Activated CD4-positive, alpha-beta T cell treated with anti-CD3 and anti-CD28 coated beads for 4 hours (primary cell): ENCODE results near the gene GCH1.
"Not testable (repeated sequence)": the region's sequence is repeated elsewhere in the genome, so short reads cannot be mapped to it uniquely, and the experiment has no call there.

ENCODE experiments used
- DNase-seq, 2 donors: peaks; one replicate each; pipeline ENCODE4 v3.0.0-alpha.2; 2020

The GCH1 gene, protein sequence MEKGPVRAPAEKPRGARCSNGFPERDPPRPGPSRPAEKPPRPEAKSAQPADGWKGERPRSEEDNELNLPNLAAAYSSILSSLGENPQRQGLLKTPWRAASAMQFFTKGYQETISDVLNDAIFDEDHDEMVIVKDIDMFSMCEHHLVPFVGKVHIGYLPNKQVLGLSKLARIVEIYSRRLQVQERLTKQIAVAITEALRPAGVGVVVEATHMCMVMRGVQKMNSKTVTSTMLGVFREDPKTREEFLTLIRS

DNA sequence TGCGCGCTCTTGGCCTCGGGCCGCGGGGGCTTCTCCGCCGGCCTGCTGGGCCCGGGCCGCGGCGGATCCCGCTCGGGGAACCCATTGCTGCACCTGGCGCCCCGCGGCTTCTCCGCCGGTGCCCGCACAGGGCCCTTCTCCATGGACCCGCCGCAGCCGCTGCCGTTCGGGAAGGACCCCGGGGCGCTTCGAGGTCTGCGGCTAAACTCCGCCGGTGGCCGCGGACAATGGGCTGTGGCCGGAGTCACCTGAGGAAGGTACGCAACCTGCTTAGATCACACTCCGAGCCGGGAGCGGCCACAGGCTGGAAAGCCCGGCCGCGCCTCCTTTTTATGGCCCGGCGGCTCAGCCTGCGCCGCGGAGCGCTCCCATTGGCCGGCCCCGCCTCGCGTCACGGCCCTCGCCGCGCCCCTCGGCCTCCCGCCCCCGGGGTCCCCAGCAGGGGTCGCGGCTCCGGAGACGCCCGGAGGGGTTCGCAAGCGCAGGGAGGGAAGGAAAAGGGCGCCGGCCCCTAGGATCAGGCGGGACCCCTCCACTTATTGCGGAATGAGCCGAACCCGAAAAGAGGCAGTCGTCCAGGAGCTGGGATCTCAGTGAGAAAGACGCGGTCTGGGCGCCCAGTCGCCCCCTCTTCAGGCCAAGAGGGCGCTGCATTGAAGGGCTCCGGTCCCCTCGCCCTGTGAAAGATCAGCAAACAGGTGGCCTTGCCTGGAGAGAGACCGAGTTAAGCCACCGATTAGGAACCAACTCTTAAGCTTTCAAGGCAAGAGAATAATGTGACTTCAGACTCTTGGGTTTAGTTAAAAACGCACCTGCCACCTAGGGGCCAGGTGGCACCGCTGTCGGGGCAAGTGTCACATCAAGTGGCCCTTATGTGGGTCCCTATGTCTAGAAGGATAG lies at the start of gene GCH1:
Gene GCH1 (minus strand): TSS at position 306 of the 900 bp plus-strand sequence. CDS start 163 bp downstream, at position 143.
- DNase-seq: peak; percentile 69 to 78

DNA sequence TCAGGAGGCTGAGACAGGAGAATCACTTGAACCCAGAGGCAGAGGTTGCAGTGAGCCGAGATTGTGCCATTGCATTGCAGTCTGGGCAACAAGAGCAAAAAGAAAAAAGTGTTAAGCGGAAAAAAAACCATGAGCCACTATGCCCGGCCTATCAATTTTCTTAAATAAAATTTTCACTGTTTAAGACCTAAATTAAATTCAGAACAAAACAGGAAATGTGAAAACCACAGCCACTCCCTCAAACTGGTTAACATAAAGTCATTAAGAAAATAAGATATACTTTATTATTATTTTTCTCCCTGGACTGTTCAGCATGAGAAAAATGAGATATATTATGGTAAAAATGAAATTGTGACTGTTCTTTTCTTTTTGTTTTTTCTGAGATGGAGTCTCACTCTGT lies 44.6 kb upstream of the GCH1 start:
- no peak for DNase-seq

DNA sequence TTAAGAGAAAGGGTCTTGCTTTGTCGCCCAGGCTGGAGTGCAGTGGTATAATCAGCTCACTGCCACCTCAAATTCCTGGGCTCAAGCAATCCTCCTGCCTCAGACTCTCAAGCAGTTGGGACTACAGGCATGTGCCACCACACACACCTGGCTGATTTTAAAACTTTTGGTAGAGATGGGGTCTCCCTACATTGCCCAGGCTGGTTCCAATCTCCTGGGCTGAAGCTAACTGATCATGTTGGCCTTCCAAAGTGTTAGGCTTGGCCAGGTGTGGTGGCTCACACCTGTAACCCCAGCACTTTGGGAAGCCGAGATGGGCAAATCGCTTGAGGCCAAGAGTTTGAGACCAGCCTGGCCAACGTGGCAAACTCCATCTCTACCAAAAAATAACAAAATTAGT lies 43.9 kb upstream of the GCH1 start:
- no peak for DNase-seq

DNA sequence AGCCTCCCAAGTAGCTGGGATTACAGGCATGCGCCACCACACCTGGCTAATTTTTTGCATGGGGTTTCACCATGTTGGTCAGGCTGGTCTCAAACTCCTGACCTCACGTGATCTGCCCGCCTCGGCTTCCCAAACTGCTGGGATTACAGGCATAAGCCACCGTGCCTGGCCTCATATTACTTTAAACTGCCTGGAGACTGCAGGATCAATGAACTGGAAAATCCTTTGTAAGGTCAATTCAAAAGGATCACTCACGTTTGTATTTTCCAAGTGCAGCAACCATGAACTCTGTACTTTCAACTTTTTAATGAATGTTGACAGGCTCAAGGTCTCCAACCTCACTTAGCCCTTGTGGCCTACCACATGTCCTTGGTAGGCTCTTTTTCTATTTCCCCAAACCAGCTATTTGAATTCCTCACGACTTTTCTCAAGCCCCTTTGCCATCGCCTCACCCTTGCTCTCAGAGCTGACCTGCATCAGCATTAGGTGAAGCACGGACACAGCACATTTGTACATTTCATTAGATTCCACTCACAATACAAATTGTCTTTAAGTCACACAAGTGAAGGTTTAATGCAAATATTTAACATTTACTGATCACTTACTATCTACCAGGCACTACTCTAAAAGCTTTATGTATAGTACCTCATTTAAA lies 42.2 kb upstream of the GCH1 start:
- DNase-seq: no peak

DNA sequence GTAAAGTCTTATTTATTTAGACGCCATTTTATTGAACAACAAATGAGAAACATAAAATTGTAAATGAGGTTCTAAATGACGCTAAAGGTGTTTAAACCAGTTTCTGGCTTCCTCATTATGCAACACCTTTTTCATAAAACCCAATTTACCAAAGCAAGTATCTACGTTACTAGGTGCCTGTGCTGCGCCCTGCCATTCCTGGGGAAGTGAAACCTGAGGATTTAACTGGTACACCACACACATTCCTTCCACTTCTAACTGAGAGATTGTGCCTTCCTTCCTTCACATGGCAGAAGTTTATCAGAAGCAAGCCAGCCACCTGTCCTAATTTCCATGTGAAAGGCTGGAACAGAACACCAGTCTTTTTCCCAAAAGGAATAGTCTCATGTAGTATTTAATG lies 40.3 kb upstream of the GCH1 start:
- DNase-seq: no peak

DNA sequence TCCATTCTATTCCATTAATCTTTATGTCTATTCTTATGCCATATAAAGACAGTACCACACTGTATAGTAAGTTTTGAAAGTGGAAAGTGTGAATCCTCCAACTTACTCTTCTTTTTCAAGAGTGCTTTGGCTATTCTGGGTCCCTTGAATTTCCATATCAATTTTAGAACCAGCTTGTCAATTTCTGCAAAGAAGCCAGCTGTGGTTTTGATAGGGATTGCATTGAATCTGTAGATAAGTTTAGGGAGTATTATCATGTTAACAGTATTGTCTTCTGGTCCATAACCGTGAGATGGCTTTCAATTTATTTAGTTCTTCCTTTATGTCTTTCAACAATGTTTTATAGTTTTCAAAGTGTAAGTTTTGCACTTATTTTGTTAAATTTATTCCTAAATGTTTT lies 34.2 kb upstream of the GCH1 start:
- no peak for DNase-seq

DNA sequence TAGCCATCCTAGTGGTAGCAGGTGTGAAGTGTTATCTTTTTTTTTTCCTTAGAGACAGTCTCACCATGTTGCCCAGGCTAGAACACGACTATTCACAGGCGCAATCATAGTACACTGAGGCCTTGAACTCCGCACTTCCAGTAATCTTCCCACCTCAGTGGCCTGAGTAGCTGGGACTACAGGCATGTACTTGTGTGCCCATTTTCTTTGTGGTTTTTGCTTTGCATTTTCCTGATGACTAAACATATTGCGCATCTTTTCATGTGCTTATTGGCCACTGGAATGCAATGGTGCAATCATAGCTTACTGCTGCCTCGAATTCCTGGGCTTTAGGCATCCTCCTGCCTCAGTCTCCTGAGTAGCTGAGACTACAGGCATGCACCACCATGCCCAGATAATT lies 33.3 kb upstream of the GCH1 start:
- DNase-seq: no peak

DNA sequence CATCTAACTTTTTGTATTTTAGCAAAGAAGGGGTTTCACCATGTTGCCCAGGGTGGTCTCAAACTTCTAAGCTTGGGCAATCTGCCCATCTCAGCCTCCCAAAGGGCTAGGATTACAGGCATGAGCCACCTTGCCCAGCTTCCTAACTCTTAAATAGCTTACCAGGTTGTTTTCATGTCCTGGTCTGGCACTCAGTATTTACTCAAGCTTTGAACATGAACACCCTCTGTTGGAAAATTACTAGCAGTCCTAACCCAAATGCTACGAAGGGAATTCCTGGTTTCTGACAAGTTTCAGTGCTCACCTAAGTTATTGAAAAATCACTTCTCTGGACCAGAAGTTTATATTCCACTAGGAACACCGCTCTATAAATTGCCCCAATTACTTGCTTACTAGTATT lies 32.5 kb upstream of the GCH1 start:
- DNase-seq: no peak

DNA sequence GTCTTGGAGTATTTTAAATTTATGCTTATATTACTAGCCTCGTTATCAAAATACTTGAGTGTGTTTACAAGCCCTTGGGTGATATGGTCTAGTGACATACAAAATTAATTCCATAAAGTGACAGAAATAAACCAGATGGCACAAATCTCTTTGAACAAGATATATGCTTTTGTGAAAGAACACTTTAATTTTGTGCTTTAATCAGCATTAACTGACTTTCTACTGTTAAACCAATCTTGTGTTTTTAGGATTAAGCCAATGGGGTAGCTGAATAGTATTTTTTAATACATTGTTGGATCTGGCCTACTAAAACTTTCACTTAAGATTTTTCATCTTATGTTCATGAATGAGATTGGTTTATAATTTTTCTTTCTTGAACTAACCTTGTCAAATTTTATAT lies 30.4 kb upstream of the GCH1 start:
- DNase-seq: no peak

DNA sequence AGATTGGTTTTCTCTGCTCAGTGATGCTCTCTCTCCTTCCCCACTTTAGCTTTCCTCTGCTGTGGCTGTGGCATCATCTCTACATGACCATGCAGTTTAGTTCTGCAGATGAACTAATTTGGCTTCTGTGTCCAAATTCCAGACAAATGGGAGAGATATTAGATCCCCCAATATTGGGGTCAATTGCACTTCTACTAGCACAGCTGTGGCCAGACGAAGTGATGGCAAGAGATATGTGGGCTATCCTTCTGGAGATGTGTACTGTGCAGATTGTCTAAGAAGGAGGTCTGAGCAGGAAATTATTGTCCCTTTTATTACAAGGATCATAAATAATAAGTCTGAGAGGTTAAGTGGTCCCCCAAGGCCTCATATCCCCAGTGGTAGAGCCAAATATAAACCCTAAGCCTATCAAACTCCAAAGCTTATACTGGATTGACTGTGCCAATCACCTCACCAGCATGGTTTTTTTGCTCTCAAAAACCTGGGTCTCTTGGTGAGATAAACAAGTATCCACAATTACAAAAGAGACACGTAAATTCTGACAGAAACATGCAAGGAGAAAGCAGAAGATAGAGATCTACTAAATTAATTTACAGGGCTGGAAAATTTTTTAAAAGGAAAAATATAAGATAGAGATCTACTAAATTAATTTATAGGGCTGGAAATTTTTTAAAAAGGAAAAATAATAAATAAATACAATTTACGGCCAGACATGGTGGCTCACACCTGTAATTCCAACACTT lies 29.1 kb upstream of the GCH1 start:
- no peak for DNase-seq

DNA sequence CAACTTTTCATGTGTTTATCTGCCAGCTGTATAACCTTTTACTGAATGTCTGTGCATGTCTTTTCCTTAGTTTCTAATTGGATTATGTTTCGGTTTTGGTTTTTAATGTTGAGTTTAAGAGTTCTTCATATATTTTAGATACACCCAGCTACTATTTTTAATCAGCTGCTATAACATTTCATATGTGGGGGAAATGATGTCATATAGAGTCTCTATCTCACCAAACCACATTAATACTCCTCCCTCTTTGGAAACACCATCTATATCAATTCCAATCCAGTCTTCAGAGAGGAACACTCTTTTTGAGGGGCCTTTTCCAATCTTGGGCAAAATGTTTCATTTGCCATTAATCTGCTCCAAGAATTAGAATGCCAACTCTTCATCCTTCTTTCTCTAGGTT lies 28.5 kb upstream of the GCH1 start:
- no peak for DNase-seq

DNA sequence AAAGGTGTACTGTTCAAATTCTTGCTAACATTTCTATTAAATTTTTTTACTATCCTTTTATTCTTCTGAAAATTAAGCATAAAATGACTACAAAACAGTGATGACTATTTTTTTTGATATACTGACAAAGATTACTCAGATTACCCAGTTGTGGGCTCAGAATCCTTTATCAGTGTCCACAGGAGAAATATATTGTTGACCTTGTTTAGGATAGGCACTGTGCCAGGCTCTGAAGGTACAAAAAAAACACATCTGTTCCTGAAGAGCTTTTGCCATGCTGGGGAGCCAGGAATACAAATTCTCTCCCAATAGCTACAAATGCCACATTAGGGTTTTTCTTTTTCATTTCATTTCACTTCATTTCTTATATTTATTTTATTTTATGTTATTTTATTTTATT lies 26.9 kb upstream of the GCH1 start:
- DNase-seq: no peak

DNA sequence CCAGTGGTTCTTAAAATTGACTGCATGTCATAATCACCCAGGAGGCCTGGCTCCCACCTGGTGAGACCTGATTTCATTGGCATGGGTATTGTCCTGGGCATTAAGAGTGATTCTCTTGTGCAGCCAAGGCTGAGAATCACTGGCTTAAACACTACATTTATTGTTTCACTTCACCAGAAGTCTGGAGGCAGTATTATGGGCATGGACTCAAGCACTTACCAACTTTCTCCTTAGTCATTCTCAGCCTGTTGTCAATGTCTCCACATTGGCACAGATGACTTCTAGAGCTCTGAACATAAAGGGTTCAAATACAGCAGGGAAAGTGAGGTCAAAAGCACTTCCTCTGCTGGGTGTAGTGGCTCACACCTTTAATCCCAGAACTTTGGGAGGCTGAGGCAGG lies 25.6 kb upstream of the GCH1 start:
- no peak for DNase-seq

DNA sequence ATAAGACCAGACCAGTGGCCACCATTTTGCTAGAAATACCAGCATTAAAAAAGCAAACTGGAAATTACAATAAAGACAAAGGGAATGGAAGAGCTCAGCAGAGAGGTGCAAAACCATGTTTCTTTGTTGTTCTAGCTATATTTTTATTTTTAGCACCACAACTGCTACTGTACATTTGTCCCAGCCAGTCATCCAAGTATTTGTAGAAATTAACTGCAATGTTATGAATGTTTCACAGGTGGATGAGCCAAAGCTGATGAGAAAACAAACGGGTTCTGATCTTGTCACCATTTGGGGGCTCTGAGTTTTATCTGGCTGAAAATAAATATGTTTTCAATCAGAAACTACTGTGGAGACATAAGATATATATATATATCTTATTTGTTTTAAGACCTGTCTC lies 24.9 kb upstream of the GCH1 start:
- DNase-seq: no peak

DNA sequence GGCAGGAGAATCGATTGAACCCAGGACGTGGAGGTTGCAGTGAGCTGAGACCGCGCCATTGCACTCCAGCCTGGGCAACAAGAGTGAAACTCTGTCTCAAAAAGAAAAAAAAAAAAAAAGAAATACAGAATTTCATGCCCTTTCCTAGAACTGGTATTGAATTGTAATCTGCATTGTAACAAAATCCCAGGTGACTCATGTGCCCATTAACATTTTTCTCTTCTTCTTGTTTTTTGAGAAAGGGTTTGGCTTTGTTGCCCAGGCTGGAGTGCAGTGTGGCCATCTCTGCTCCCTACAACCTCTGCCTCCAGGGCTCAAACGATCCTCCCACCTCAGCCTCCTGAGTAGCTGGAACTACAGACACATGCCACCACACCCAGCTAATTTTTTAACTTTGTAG lies 23.9 kb upstream of the GCH1 start:
- not testable (repeated sequence) for DNase-seq

DNA sequence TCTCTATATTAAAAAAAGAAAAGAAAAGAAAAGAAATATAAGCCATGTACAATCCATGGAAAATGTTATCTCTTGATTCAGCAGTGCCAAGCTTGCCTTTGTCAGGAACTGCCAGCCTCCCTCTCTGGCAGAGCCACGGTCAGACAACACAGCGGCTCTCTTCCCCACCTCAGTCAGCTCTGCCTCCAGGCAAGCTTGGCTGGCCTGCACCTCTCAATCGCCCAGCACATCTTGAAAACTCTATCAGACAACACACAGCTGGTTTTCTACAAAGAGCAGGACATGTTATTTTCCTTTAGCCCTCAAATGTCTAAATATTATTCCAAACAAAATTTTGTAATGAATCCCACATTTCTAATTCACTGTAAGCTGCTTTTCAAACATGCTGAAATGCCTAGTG lies 20.0 kb upstream of the GCH1 start:
- no peak for DNase-seq

DNA sequence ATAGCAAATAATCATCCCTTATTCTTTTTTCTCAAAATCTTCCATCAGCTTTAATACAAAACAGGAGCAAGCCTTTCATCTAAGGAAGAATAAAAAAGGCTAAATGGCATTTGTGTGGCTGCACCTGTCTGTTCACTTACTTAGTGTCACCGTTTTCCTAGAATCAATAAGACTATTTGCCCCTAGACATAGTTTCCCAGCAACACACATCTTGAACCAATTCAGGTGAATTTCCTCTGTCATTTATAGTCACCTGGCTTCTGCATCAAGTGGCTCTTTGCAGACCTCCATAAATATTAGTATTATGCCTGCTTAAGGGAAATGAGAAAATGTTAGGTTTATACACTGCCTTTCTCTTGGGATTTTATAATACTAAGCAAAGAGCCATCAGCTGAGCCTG lies 17.4 kb upstream of the GCH1 start:
- no peak for DNase-seq

DNA sequence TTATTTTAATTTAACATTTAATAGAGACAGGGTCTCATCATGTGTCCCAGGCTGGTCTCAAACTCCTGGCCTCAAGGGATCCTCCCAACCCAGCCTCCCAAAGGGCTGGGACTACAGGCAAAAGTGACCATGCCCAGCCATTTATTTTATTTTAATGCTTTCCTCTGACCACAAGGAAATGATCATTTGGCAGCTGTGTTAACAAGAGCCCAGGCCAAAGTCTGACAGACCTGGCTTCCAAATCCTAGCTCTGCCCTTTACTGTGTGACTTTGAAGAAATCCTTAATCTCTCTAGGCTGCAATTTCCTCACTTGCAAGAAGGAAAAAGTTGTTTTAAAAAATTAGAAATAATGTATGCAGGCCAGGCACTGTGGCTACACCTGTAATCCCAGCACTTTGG lies 16.7 kb upstream of the GCH1 start:
- DNase-seq: no peak

DNA sequence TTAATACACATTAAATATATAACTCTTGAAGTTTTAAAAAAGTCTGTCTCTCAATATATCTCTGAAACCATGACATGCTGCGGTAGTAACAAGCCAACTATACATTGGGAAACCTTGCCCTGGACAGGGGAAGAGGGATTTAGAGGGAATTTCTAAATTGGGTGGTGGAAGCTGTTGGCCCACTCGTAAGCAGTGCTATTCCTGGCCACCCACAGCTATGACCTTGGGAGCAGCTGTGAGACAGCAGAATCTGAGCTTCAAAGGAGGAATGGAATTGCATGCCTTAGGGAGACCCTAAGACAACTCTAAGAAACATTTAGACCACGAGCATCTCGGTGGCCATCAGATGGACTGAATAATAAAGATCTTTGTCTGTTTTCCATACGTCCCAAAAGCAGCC lies 15.8 kb upstream of the GCH1 start:
- no peak for DNase-seq

DNA sequence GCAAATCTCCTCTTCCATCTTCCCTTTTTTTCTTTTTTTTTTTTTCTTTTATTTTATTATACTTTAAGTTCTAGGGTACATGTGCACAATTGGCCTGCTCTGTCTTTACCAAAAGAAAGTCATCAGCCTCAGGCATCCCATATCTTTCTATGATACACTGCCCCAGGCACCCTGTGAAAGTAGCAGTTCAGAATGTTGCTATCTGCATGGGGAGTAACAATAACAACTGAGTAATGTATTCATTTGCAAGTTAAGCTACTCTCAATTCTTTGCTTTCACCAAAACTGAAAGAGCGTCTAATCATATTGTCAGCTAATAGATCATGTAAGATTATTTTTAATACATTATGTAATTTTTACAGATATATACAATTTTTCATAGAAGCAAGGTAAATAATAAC lies 13.5 kb upstream of the GCH1 start:
- DNase-seq: no peak

DNA sequence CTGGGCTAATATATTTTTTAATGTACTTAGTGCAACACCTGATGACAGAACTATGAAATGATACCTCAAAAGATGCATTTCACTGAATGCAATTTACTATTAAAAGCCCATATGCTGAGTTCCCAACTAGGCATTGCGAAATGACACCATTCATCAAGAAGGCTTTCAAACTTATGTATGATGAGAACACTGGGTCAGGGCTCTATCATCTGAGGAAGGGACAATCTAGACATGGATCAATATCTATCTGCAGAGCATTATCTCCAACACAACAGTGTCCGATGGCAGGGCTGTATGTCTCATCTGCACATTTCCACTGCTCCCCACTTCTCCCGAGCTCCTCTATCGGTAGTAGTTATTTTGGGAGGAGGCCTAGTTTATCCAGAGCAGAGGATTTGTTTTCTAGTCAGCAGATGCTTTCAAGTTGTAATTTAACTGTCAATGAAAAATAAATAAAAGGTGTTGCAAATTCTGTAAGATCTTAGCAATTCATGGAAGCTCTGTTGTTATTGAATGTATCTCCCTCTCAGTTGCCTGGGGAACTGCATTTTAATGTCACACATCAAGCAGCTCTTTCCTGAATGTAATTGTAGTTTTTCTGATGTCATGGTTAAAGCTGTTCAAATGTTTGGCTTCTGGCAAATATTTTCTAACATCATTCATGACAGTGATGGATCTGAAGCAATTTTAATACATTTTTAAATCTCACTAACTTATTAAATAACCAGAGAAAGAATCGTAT lies 7.4 kb upstream of the GCH1 start:
- no peak for DNase-seq

DNA sequence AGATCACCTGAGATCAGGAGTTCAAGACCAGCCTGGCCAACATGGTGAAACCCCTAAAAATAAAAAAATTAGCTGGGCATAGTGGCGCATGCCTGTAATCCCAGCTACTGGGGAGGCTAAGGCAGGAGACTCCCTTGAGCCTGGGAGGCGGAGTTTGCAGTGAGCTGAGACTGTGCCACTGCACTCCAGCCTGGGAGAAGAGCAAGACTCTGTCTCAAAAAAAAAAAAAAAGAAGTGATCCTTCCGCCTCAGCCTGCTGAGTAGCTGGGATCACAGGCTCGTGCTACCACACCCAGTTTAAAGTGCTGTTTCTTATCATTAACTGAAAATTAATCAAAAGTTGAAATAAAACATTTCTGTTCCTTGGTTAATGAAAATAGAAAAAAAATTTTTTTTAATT lies 6.3 kb upstream of the GCH1 start:
- not testable (repeated sequence) for DNase-seq

DNA sequence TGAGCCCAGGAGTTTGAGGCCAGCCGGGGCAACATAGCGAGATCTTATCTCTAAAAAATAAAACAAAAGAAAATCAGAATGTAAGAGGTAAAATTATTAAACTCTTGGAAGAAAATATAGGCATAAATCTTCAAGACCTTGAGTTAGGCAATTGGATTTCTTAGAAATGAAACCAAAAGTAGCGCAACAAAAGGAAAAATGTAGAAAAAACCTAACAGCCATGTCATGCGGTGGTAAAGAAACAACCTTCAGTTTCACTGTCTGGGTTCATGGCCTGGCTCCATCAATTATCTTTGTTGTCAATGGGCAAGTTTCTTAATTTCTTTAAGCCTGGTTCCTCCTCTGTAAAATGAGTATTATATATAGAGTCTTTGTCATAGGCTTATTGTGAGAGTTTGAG lies 5.6 kb upstream of the GCH1 start:
- no peak for DNase-seq
